HG02884 (cell line): ENCODE results near the gene RSPO3.
"Not testable (repeated sequence)": the region's sequence is repeated elsewhere in the genome, so short reads cannot be mapped to it uniquely, and the experiment has no call there.

Source experiments
- ATAC-seq: cut with Tn5 transposase; IDR thresholded peaks from one replicate; pipeline ENCODE4 v1.9.1; 2021; ENCODE audit warnings: mild to moderate bottlenecking, moderate library complexity; ENCODE audit not compliant: unreplicated experiment

The RSPO3 gene

DNA sequence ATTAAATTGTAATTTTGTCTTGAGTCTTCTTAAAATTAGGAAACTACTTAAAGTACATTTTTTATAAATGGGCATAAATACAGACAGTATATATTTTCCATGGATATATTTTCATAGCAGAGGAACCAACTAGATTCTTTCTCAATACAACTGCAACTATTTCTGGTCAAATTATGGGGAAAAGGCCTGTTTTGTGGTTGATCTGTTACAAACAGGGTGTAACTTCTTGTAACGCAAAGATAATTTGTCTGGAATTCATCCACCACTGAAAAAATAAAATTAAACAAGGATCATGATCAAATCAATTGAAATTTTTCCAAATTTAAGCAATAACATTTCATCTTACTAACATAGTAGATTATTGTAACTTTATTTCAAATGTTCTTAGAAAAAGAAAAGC, 81.0 kb downstream of the RSPO3 start:
- ATAC-seq = no peak

DNA sequence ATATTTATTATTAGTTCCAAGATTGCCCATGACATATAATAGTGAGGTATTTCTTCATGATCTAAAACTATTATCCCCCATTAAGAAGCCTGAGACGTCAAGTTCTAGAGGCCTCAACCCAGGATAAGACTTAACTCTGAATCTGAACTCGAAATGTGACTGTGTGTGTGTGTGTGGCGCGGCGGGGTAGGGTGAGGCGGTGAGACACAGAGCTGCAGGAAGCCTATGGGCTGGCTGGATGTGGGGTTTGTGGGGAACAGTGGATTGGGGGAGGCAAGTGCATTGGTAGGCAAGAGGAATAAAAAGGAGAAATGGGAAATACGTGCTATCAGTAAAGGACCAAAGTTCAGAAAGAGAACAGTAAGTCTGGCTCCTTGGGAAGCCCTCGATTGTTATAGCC, 81.6 kb downstream of the RSPO3 start:
- ATAC-seq = no peak

DNA sequence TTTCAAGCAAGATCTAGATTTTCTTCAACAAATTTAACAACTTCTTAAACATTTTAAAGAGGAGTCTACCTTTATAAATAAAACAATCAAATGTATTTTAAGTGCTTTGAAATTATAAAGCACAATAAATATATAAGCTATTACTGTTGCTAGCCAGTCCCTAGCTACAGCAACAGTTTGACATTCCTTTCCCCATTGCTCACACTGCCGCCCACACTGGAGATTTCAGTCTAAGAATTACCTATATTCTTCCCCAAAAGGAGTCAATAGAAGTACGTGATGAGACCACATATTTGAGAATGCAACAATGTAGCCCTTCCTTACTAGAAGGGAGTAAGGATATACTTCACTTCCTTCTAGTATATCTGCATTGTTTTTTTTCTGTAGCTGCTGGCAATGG, 82.8 kb downstream of the RSPO3 start:
- no peak for ATAC-seq

DNA sequence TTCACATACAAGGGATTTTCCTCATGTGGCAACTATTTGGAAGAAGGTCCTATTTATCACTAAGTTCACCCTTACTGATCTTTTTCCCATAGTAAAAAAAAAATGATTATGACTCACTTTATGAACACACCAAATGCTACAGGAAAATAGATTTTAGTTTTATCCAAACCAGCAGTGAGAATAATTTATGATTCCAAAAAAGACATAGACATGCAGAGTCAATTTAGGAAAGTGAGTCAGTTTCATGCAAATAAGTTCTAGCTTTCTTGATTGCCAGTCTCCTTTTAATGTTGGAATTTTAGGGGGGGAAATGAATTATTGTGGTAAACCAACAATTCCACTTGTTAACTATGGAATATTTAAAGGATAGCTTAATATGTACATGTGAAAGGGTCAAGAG, 84.2 kb downstream of the RSPO3 start:
- no peak for ATAC-seq

DNA sequence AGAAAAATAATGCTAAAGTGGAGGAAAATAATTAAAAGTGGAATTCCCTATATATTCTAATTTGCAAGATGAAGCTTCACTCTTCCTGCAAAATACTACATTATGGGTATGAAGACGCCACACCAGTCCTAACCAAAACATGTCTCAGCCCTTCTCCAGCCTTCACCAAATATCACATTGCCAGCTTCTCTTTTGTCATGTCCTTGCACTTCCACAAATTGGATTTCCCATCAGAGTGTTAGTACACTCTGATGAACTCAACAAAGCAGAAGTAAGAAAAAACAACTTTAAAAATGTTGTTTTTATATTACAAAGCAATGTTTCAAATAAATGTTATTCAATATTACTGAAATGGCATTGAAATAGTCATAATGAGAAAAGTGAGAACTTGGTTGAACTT, 85.8 kb downstream of the RSPO3 start:
- no peak for ATAC-seq

DNA sequence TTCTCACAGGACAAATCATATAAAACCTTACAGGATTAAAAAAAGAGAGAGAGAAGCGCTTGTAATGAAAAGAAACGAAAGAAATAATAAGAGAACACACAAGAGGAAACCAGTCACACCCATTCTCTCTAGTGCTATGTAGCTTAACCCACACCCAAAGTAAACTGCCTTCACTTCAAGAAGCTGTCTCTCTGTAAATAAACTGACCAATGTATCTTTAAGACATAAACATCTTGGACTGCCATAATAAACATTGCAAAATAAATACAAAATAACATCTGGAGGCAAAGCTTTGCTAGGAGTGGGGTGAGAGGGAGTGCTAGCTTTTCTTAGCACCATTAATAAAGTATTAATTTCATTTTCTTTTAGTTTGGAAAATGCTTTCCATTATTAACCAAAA, 86.6 kb downstream of the RSPO3 start:
- ATAC-seq = no peak

DNA sequence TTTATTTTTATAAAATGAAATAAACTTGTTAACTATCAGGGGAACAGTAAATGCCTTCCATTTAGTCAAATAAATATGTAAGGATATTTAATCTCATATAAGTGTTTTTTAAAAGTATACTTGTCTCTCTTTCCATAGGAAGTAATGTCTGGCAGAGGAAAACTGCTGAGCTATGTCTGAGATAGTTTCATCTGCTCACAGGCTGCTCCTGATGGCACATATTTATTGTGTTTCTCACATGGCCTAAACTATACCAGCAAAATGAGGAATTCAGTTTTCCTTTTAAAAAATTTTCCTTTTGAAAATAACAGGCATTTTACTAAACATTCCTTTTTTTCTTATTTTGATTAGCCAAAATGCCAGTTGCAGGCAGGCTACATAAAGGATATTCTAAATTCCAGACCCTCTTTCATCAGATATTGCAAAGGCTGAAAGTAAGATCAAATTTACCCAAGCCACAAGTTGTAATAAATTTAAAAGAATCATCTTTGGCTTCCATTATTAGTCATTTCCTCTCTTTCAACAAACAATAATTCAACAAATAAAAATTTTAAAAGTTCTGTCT, 88.1 kb downstream of the RSPO3 start:
- ATAC-seq = no peak

DNA sequence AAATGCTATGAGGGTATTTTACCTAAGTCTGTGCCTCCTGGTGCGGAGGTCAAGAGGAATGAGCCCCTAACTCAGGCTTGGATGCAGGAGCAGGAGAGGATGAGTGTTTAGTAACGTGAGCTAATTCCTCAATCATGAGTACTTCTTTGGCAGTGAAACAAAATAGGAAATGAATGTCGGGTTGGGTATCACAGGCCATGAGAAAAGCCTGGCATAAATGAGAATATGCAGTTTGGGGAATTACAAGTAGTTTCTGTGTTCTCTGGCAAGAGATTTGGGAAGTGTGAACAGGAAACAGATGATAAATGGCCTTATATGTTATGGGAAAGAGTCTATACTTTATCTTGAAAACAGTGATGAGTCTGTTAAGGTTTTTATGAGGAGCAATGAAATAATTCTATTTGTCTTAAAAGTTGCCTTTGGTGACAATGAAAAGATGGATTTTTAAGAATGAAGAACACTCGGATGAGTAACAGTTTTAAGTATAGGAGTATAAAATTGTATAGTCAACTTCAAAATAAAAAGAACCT, 89.2 kb downstream of the RSPO3 start:
- ATAC-seq = no peak

DNA sequence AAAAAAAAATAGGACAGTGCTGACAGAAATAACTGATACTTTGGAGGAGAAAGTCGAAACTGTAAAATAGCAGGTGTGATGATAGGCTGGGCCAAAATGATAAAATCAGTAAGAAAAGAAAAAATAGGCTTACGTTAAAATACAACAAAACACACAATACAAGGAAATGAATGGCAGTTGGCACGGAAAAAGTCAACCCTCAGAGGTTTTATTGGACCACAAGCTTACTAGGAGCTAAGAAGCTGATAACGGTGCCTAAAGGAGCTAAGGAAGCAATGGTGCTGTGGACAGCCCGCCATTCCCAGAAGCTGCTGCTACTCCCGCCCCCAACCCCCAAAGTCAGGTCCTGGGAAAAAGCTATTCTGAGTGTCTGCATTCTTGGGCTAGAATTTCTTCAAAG, 92.3 kb downstream of the RSPO3 start:
- no peak for ATAC-seq

DNA sequence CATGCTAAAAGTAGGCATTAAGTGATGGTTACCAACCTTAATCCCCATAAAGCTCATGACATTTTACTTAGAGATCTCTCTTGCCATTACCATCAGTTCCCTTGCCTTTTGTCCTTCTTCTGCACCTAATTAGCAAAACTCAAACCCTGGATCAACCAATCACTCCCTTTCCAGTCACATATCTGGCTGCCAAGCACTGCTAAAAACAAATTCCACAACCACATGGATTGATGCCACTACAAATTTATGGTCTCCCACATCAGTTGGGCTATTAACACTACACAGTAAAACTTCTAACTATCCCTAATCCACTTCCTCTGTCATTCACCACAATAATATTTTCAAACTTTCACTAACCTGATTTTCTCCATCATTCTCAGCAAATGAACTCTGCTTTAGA, 93.9 kb downstream of the RSPO3 start:
- no peak for ATAC-seq

DNA sequence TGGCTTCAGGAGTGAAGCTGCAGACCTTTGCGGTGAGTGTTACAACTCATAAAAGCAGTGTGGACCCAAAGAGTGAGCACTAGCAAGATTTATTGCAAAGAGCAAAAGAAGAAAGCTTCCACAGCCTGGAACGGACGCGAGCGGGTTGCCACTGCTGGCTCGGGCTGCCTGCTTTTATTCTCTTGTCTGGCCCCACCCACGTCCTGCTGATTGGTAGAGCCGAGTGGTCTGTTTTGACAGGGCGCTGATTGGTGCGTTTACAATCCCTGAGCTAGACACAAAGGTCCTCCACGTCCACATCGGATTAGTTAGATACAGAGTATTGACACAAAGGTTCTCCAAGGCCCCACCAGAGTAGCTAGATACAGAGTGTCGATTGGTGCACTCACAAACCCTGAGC, 95.6 kb downstream of the RSPO3 start:
- ATAC-seq = not testable (repeated sequence)

DNA sequence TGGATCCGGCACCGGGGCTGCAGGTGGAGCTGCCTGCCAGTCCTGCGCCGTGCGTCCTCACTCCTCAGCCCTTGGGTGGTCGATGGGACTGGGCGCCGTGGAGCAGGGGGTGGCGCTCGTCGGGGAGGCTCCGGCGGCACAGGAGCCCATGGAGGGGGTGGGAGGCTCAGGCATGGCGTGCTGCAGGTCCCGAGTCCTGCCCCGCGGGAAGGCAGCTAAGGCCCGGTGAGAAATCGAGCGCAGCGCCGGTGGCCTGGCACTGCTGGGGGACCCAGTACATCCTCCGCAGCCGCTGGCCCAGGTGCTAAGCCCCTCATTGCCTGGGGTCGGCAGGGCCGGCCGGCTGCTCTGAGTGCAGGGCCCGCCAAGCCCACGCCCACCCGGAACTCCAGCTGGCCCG, 96.1 kb downstream of the RSPO3 start:
- ATAC-seq = not testable (repeated sequence)

DNA sequence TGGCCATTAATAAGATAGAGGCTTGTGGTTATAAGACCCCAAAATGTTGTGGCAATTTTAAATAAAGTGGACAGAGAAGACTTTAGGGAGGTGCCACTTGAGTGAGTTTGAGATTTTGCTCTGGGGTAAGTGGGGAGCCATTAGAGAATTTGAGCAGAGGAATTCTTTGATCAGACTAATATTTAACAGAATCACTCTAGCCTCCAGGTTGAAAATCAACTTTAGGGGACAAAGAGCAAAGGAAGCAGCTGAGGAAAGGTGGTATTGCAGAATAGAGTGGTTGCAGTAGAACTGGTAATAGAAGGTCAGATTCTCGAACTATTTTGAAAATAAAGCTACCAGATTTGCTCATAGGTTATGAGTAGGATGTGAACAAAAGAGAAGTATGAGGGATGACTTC, 97.5 kb downstream of the RSPO3 start:
- ATAC-seq = no peak

DNA sequence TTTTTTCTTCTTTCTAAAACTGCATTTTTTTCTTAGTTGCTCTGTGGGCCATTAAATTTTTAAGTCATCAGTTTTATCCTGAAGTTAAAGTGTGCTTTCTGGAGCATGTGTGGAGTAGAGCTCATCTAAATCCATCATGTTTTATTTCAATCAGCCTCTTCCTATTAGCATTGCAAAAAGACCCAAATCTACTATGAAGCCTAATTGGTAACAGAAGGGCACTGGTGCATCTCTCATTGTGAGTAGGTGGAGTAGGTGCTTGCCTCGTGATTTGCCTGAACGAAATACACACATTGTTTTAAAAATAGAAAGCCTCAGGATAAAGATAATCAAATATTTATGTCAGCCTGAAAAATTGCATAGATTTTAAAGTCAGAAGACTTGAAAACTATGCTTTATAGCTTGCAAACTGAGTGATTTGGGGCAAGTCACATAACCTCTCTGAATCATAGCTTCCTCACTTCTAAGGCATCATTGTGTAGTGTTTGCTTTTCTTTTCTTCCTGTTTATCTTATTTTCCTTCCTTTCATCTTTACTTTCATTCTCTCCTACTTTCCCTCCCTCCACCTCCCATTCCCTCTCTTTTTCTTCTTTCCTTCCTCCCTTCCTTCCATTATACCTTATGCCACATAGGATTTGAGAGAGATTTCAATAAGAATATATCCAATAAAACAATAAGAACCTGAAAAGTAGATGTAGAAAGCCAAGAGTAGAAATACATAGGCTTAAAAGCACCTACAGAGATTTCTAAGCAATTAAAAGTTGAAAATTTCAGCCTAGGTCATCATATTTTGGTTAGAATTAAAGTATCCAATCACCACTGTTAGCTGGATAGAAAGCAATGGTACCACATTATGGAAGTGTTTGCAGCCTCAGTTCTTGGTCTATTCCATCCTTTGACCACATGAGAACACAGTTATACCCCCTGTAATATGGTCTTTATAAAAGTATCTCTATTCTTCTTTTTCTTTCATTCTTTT, 98.6 kb downstream of the RSPO3 start:
- ATAC-seq = no peak

DNA sequence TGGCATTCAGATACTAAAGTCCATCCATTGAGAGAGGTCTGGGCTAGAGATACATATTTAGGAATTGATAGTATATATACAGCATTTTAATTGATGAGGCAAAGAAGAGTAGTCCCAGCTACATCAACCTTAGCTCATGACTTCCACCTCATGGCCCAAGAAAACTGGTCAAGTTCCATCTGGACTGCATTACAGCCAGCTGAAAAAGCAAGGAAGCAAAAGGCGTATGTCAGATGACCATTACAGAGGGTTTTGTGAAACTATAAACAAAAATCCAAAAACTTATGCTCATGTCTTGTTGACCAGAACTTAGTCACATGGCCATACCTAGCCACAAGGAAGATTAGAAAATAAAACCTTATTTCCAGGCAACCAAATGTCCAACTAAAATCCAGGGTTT, 101.4 kb downstream of the RSPO3 start:
- no peak for ATAC-seq

DNA sequence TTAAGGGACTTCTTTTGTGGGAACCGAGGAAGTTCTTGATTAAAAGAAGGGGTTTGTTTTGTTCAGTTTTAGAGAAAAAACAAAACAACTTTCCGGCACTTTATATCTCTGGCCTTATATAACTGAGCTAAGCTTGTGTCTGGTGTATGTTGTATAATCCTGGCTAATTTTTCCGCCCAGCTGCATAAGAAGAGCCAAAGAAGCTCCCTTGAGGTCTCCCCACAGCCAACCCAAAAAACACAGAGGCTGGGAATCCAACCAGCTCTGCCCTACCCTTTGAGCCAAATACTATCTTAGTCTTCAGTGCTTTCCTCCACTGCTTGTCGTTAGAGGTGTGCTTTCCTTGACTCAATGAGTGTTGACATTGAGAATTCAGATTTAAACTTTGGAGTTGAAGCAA, 102.7 kb downstream of the RSPO3 start:
- no peak for ATAC-seq

DNA sequence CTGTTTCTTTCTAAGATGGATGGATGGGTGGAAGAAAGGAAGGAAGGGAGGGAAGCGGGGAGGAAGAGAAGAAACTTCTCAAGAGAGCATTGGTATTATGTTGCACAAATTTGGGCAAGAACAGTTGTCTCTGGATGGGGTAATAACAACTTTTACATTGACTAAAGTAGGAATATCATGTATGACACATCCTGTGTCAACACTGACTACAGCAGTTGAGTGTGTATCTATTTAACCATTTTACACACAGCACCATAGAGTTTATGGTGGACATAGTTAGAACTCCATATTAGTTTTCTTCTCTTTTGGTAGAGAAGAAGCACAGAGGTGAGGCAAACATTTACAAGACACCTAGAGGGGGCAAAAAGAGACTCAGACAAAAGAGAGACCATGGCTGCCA, 103.9 kb downstream of the RSPO3 start:
- no peak for ATAC-seq

DNA sequence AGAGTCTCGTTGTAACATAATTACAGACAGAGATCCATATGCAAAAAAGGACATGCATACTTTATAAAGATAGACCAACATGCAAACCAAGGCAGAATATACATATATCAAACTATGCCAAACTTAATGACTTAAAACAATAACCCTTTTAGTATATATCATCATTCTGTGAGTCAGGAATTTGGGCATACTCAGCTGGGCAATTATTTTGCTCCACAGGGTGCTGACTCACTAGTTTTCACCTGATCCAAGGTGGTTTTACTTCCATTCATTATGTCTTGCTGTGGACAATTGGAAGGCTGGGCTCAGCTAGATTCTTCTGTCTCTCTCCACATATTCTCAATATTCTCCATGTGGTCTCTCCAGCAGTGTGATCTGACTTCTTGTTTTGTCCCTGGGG, 107.0 kb downstream of the RSPO3 start:
- no peak for ATAC-seq

DNA sequence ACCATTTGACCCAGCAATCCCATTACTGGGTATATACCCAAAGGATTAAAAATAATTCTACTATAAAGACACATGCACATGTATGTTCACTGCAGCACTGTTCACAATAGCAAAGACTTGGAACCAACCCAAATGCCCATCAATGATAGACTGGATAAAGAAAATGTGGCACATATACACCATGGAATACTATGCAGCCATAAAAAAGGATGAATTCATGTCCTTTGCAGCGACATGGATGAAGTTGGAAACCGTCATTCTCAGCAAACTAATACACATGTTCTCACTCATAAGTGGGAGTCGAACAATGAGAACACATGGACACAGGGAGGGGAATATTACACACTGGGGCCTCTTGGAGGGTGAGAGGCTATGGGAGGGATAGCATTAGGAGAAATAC, 115.3 kb downstream of the RSPO3 start:
- not testable (repeated sequence) for ATAC-seq

DNA sequence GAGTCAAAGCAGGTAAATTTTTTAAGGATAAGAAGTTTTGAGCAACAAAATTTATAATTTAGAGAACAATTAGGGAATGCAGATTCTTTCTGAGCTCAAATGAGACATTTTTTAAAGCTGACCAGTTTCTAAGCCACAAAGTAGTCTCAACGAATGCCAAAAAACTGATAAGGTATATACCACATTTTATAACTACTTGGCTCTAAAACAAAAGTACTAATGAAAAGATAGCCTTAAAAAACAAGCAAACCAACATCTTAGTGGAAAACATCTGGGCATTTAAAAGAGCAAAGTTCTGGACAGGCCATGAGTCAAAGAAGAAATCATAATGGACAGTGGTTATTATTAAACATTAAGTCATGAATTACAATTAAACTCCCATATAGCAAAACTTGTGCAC, 125.0 kb downstream of the RSPO3 start:
- no peak for ATAC-seq
